ENCODE data around the gene SUPT4H1. TPM values are rescaled to one million over a fixed set of nuclear protein-coding genes. Genes with fewer than 3 reads are reported as not detected.

Gene SUPT4H1
- total RNA-seq, 1 experiment from 2014 or later = 53.8 TPM

DNA sequence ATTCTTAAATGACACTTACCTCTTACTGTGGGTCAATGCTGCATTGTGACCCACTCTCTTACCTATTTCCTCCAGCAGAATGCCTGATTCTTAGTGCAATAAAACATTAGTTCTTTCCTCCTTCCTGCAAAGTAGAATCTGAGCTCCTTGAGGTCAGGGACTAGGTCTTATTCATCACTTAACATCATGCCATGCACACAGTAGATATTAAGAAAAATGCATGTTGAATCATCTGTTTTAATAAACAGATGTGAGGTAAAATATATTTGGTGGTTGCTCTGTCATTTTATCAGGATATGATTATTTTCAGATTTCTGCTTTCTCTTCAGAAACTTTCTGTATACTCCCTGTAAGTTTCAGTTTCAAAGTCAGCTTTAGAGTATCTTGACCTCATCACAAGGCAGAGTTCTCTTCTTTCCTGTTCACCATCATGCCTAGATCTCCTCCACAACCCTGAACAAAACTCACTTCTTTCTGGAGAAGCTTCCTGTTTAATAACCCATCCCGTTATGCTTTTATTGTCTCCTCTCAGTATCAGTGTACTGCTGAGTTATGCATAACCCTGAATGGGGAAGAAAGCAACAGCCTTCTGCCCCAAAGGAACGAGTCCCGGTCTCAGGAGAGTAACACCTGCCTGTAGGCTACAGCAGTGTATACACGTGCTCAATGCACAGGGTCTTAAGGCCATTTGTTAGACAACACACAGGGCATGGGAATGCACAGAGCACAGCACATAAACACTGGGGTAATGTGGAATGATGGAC, 30.3 kb upstream of the SUPT4H1 start:
- CTCF ChIA-PET = no interaction called here
- Histone ChIP-seq H3K27ac (ENCODE audit: low read length) (no peak overlapping the region), H3K4me1 (ENCODE audit: control insufficient read depth, insufficient read depth, low read length) (no peaks in the 10 kb centered on the region; the same call in 1 of the 2 replicates), H3K4me3 (ENCODE audit: low read depth in 2 of 2, low read length in 2 of 2) (no peak overlapping the region), H3K36me3 (ENCODE audit: control insufficient read depth, insufficient read depth, low read length) (no peaks in the 10 kb centered on the region), H3K9me3 (ENCODE audit: control insufficient read depth, insufficient read depth, low read depth, low read length) (no peaks in the 10 kb centered on the region), H3K27me3 (ENCODE audit: control insufficient read depth, insufficient read depth, low read length) (no peaks in the 10 kb centered on the region)
- TF ChIP-seq CTCF (IDR thresholded peaks at IDR 0.05) = no peak
- TF ChIP-seq POLR2AphosphoS5 (IDR thresholded peaks at IDR 0.05; ENCODE audit: low read depth, low read length) = no peak
- TF ChIP-seq, protein P1, sequence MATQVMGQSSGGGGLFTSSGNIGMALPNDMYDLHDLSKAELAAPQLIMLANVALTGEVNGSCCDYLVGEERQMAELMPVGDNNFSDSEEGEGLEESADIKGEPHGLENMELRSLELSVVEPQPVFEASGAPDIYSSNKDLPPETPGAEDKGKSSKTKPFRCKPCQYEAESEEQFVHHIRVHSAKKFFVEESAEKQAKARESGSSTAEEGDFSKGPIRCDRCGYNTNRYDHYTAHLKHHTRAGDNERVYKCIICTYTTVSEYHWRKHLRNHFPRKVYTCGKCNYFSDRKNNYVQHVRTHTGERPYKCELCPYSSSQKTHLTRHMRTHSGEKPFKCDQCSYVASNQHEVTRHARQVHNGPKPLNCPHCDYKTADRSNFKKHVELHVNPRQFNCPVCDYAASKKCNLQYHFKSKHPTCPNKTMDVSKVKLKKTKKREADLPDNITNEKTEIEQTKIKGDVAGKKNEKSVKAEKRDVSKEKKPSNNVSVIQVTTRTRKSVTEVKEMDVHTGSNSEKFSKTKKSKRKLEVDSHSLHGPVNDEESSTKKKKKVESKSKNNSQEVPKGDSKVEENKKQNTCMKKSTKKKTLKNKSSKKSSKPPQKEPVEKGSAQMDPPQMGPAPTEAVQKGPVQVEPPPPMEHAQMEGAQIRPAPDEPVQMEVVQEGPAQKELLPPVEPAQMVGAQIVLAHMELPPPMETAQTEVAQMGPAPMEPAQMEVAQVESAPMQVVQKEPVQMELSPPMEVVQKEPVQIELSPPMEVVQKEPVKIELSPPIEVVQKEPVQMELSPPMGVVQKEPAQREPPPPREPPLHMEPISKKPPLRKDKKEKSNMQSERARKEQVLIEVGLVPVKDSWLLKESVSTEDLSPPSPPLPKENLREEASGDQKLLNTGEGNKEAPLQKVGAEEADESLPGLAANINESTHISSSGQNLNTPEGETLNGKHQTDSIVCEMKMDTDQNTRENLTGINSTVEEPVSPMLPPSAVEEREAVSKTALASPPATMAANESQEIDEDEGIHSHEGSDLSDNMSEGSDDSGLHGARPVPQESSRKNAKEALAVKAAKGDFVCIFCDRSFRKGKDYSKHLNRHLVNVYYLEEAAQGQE (IDR thresholded peaks at IDR 0.05; ENCODE audit: insufficient read depth in 1 of 2, low read depth in 2 of 2, low read length in 1 of 2) = no peak
- TF ChIP-seq SIN3A (IDR thresholded peaks at IDR 0.05; ENCODE audit: borderline replicate concordance, insufficient read depth, low read depth, low read length) = no peak
- TF ChIP-seq TCF7L2 (IDR thresholded peaks at IDR 0.05; ENCODE audit: low read depth, low read length) = no peak
- DNase-seq (ENCODE audit: low read depth, low spot score) (no peak), ATAC-seq (no peak)
- in situ Hi-C loops (cut with HindIII; ENCODE audit: low pct_unique_long_range_greater_than_20kb, low sequenced_read_pairs) (no loop called here), intact Hi-C loops (cut with micrococcal nuclease; ENCODE audit: unreplicated experiment) (no loop called here)
- BruUV-seq (replicated peaks) = no TSS peak
- POLR2A ChIA-PET = no interaction called here

- no peak overlapping the region for H3K27ac ChIP-seq (ENCODE audit: low read length)
- no peak for DNase-seq (ENCODE audit: low read depth, low spot score)
- no TSS peak for BruUV-seq (replicated peaks)
- no peaks in the 10 kb centered on the region for H3K36me3 ChIP-seq (ENCODE audit: control insufficient read depth, insufficient read depth, low read length)
- no peak for ATAC-seq
- H3K9me3 ChIP-seq (ENCODE audit: control insufficient read depth, insufficient read depth, low read depth, low read length) = no peaks in the 10 kb centered on the region
- no peak overlapping the region for H3K4me3 ChIP-seq (ENCODE audit: low read depth in 2 of 2, low read length in 2 of 2)
- ChIA-PET CTCF (no interaction called here), POLR2A (no interaction called here)
- intact Hi-C loops (cut with micrococcal nuclease; ENCODE audit: unreplicated experiment) = no loop called here
- H3K27me3 ChIP-seq (ENCODE audit: control insufficient read depth, insufficient read depth, low read length) = no peaks in the 10 kb centered on the region
- no peaks in the 10 kb centered on the region; the same call in 1 of the 2 replicates for H3K4me1 ChIP-seq (ENCODE audit: control insufficient read depth, insufficient read depth, low read length)
- TF ChIP-seq, protein P1 (IDR thresholded peaks at IDR 0.05; ENCODE audit: insufficient read depth in 1 of 2, low read depth in 2 of 2, low read length in 1 of 2) = no peak
- TF ChIP-seq POLR2AphosphoS5 (IDR thresholded peaks at IDR 0.05; ENCODE audit: low read depth, low read length) (no peak), CTCF (IDR thresholded peaks at IDR 0.05) (no peak), TCF7L2 (IDR thresholded peaks at IDR 0.05; ENCODE audit: low read depth, low read length) (no peak), SIN3A (IDR thresholded peaks at IDR 0.05; ENCODE audit: borderline replicate concordance, insufficient read depth, low read depth, low read length) (no peak)
- in situ Hi-C loops (cut with HindIII; ENCODE audit: low pct_unique_long_range_greater_than_20kb, low sequenced_read_pairs) = no loop called here
Observed at GRCh38 chr17:58381124-58382035, 29.4 kb upstream of the SUPT4H1 start.

All from Panc1 (cell line).